H1 (cell line): ENCODE results near the gene ATP2B1.

Source experiments
- EGR1 ChIP-seq: IDR thresholded peaks from 2 replicates; pipeline ENCODE4 v1.6.1; 2011; ENCODE audit warnings: low read depth, low read length, borderline replicate concordance
- EP300 ChIP-seq, 2 experiments: IDR thresholded peaks; 1 replicate in 1 of 2; 2 replicates in 1 of 2; pipeline ENCODE4 v1.6.1; 2011 to 2012; ENCODE audit warnings: low read depth in 2 of 2, low read length in 2 of 2, mild to moderate bottlenecking in 2 of 2, borderline replicate concordance in 1 of 2, inconsistent platforms in 1 of 2, moderate library complexity in 1 of 2
- GABPA ChIP-seq: IDR thresholded peaks from 2 replicates; pipeline ENCODE4 v1.6.1; 2011; ENCODE audit warnings: mild to moderate bottlenecking, low read length, moderate library complexity, borderline replicate concordance; ENCODE audit not compliant: insufficient read depth
- HDAC2 ChIP-seq, 2 experiments: fragments of 300-600 bp in 1 of 2; sonication (generic) in 1 of 2; IDR thresholded peaks; 2 replicates each; pipeline ENCODE4 v1.6.1; 2011 to 2012; ENCODE audit warnings: low read depth in 2 of 2, low read length in 2 of 2, mild to moderate bottlenecking in 2 of 2, moderate library complexity in 2 of 2, borderline replicate concordance in 1 of 2, inconsistent platforms in 1 of 2
- PHF8 ChIP-seq: fragments of 200-600 bp; sonication (generic); conservative IDR thresholded peaks from 2 replicates; pipeline ENCODE4 v1.7.1; 2012; ENCODE audit warnings: low read depth, mild to moderate bottlenecking, inconsistent platforms, low read length, moderate library complexity
- POLR2A ChIP-seq, 2 experiments: IDR thresholded peaks; 1 replicate in 1 of 2; 2 replicates in 1 of 2; pipeline ENCODE4 v1.6.1; 2011; ENCODE audit warnings: low read depth in 2 of 2, low read length in 2 of 2, mild to moderate bottlenecking in 2 of 2; ENCODE audit errors: control extremely low read depth in 1 of 2
- POLR2AphosphoS5 ChIP-seq: IDR thresholded peaks from 2 replicates; pipeline ENCODE4 v1.6.1; 2011; ENCODE audit warnings: low read depth, low read length
- RBBP5 ChIP-seq: IDR thresholded peaks from 2 replicates; pipeline ENCODE4 v1.7.1; 2012; ENCODE audit warnings: low read depth, mild to moderate bottlenecking, inconsistent platforms, low read length, moderate library complexity, borderline replicate concordance
- SP1 ChIP-seq: IDR thresholded peaks from 2 replicates; pipeline ENCODE4 v1.6.1; 2011; ENCODE audit warnings: low read depth, low read length
- TAF1 ChIP-seq: IDR thresholded peaks from 2 replicates; pipeline ENCODE4 v1.6.1; 2011; ENCODE audit warnings: mild to moderate bottlenecking, low read depth, low read length
- TEAD4 ChIP-seq: IDR thresholded peaks from 2 replicates; pipeline ENCODE4 v1.6.1; 2012; ENCODE audit warnings: low read depth, low read length, inconsistent platforms, mixed read lengths
- TF ChIP-seq, protein P1 (sequence below), 3 experiments: IDR thresholded peaks; 1 replicate in 2 of 3; 2 replicates in 1 of 3; pipeline versions ENCODE4 v1.5.1 to v1.6.1; 2011; ENCODE audit warnings: low read length in 3 of 3, mild to moderate bottlenecking in 3 of 3, inconsistent platforms in 2 of 3, low read depth in 1 of 3, moderate library complexity in 1 of 3; ENCODE audit not compliant: insufficient read depth in 1 of 3; ENCODE audit errors: control extremely low read depth in 1 of 3
- TF ChIP-seq, protein P2 (sequence below): IDR thresholded peaks from 2 replicates; pipeline ENCODE4 v1.6.1; 2012; ENCODE audit warnings: inconsistent platforms

DNA sequence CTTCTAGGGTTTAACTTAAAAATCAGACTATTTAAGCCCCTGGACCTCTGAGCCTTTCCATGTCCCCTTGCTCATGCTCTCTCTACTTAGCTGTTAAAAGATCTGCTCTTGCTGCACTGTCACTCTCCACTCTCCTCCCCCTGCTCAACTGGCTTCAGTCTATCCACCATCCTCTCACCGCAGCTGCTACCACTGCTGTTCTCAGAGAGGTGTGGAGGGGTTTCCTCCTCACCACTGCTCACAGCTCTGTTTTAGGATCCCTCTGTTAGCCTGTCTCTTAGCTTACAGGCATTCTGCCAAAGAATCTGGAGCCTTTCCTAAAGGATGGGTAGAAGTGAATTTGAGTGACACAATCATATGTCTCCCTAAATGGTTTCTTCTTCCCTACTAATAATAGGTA lies 43.7 kb upstream of the ATP2B1 start:
- TF ChIP-seq HDAC2 (IDR thresholded peaks at IDR 0.05; ENCODE audit: borderline replicate concordance in 1 of 2, low read depth in 2 of 2, low read length in 2 of 2) (no peak), EP300 (IDR thresholded peaks at IDR 0.05; ENCODE audit: borderline replicate concordance in 1 of 2, low read depth in 2 of 2, low read length in 2 of 2) (no peak), RBBP5 (no peak), POLR2AphosphoS5 (no peak), TEAD4 (no peak), GABPA (no peak), POLR2A (IDR thresholded peaks at IDR 0.05; ENCODE audit: control extremely low read depth in 1 of 2, low read depth in 2 of 2, low read length in 2 of 2) (no peak), SP1 (no peak), PHF8 (no peak), TAF1 (no peak), EGR1 (no peak)
- TF ChIP-seq, protein P1, sequence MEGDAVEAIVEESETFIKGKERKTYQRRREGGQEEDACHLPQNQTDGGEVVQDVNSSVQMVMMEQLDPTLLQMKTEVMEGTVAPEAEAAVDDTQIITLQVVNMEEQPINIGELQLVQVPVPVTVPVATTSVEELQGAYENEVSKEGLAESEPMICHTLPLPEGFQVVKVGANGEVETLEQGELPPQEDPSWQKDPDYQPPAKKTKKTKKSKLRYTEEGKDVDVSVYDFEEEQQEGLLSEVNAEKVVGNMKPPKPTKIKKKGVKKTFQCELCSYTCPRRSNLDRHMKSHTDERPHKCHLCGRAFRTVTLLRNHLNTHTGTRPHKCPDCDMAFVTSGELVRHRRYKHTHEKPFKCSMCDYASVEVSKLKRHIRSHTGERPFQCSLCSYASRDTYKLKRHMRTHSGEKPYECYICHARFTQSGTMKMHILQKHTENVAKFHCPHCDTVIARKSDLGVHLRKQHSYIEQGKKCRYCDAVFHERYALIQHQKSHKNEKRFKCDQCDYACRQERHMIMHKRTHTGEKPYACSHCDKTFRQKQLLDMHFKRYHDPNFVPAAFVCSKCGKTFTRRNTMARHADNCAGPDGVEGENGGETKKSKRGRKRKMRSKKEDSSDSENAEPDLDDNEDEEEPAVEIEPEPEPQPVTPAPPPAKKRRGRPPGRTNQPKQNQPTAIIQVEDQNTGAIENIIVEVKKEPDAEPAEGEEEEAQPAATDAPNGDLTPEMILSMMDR (IDR thresholded peaks at IDR 0.05; ENCODE audit: control extremely low read depth in 1 of 3, insufficient read depth in 1 of 3, low read depth in 1 of 3, low read length in 3 of 3), result no peak
- TF ChIP-seq, protein P2, sequence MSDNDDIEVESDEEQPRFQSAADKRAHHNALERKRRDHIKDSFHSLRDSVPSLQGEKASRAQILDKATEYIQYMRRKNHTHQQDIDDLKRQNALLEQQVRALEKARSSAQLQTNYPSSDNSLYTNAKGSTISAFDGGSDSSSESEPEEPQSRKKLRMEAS, result no peak
